Measurements from ENCODE around the gene RPS6KC1.
"Not testable (repeated sequence)": the region's sequence is repeated elsewhere in the genome, so short reads cannot be mapped to it uniquely, and the experiment has no call there.

The RPS6KC1 gene

DNA sequence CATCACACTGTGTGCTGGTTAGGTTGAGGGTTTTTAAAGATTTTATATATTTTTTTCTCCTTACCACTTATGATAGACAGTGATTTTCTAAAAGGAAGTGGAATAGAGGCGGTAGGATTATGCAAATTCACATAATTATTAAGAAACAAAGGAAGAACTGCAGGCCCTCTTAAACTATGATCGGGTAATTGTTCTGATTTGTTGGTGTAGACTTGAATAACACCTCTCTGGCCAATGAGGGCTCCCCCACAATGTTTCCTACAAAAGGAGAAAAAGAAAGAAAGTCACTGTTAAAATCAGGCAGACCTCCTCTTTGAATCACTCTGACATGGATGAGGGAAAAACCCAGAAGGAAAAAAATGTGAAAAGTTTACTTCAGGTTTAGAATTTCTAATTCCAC lies 241.6 kb downstream of the RPS6KC1 start:
- no peak for DNase-seq

DNA sequence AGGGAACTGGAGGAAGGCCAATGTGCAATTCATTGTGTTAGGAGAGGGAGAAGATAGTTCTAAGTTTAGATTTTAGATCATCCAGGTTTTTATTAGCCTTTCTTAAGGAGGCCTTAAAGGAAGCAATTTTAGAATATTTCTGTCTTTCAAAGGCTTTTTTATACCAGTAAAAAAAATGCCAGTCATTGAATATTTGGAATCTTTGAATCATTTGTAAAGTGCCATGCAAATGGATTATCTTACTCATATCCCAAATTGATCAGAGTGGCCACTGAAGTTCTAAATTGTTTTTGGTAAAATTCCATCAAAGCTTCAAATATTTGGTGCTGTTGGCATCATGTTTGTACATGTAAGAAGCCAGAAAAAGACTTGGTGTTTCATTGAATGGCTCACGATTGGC lies 244.8 kb downstream of the RPS6KC1 start:
- no peak for DNase-seq

DNA sequence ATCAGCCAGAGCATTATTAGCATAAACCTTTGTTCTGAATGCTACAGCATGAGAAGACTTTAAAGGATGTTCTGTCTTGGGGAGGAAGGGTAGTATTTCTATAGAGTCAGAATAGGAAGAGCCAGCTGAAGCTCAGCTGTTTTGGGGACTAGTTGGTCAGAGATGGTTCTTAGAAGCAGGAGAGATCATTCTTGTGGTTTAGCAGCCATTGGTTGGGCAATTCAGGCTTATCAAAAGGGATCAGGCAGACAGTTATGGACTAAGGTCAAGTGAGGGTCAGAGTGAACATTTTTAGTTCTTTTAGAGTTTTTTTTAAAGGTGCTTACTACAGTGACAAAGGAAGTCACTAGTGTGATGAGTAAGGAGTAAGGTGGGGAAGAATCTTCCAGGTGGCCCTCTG lies 245.5 kb downstream of the RPS6KC1 start:
- no peak for DNase-seq

DNA sequence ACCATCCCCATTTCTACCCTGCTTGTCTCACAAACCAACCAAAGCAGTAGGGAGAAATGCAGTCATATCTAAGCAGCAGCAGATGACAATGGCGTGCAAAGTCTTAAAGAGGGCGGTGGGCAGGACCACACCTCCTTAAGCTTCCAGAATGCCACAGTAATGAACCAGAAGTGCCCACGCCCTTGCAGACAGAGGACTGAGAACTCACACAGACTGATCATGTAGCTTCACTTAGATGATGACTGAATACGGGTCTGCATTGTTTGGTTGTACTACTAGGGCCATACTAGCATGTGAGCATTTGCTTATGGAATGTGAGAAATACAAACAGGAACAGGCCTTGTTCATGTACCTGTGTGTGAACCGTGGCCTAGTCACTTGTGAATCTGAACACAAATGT lies 246.0 kb downstream of the RPS6KC1 start:
- DNase-seq: no peak

DNA sequence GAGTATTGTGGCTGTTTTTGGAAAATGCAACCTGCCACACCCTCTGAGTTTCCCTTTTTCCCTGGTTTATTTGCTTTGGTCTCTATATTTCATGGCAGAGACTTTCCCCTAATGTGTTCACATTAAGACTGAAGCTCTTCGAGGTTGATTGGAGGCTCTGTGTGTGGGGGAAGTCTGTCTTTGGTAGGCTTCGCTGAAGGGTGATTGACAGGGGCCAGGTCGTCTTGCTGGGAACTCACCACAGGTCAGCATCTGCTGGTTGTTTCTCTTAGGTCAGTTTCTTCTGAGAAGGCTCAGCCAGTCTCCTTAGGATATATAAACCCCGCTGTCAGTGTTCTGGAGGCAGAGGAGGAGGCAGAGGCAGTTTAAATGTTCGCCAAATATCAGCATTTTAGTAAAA lies 249.4 kb downstream of the RPS6KC1 start:
- no peak for DNase-seq

DNA sequence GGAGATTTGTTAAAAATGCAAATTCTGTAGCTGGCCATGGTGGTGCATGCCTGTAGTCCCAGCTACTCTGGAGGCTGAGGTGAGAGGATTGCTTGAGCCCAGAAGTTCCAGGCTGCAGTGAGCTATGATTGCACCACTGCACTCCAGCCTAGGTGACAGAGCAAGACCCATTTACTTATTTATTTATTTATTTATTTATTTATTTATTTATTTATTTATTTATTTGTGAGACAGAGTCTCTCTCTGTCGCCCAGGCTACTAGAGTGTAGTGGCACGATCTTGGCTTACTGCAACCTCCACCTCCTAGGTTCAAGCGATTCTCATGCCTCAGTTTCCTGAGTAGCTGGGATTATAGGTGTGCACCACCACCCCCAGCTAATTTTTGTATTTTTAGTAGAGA lies 250.5 kb downstream of the RPS6KC1 start:
- DNase-seq: not testable (repeated sequence)

DNA sequence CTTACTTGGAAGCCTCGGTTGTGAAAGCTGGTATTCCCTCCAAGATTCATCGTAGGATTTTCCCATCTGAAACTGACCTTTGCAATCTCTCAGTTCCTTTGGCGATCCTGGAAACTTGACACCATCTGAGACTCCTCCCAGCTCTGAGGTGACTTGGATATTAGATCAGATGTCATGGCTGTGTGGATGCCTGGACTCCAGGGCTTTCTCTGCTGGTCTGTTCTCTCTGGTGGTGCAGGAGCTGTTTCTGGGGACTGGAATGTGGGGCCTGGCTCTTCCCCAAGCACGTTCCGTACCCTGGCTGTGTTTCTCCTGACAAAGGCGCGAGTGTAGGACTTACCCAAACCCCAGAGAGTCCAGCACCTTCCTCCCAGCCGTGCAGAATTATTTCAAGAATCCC lies 252.2 kb downstream of the RPS6KC1 start:
- peak in 1 of 3 experiments; percentile 1 for DNase-seq

DNA sequence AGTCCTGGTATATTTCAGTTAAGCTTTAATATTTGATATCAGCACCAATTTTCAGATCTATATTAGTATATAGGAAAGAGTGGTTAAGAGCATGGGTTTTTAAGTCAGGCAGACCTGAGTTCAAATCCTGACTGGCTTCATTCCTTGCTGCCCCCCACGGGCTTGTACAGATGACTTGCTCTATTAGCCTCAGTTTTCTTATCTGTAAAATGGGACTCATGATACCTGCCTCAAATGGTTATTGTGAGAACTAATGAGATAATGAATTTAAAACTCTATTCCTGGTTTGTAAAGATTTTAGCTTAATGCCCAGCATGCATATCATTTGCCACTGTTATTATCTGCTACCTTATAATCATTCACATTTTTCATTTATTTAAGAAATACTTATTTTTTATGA lies 264.5 kb downstream of the RPS6KC1 start:
- DNase-seq: no peak

DNA sequence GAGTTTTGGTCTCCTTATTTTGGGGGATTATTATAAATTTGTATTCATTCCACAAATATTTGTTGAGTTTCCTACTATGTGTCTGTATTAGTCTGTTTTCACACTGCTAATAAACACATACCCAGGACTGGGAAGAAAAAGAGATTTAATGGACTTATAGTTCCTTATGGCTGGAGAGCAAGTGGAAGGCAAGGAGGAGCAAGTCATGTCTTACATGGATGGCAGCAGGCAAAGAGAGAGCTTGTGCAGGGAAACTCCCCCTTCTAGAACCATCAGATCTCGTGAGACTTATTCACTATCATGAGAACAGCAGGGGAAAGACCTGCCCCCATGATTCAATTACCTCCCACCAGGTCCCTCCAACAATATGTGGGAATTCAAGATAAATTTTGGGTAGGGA lies 267.4 kb downstream of the RPS6KC1 start:
- DNase-seq: not testable (repeated sequence)

DNA sequence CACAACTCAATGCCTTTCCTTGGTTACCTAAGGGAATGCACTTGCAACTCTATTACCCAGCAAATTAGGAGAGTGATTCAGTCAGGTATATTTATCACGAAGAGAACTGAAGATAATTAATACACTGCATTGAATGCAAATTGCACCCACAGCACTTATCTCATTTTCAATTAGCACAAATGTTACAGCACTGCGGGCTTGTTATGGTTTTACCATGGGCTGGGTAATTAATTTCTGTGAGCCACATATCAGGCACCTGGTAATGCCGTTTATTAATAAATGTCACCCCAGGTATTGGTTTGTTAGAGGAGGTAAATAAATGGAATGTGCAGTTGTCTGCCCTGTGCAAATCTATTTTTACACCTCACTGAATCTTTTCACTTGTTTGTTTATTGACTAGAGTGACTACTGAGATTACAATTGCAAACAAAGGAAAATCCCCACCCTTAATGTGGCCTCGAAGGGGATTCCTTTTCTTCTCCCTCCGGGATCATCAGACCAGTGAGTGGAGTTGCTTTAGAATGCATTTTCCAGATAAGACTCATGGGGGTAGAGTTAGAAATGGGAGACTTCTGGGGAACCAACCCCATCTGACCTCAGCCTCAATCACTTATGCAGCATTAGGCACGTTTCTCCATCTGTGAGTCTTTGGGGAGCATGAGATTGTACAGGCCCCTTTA lies 269.3 kb downstream of the RPS6KC1 start:
- peak in 2 of 3 experiments; percentile 13 to 63 for DNase-seq

Data from NCI-H1417 (cell line).